ENCODE data around the gene CDR2.

DNA sequence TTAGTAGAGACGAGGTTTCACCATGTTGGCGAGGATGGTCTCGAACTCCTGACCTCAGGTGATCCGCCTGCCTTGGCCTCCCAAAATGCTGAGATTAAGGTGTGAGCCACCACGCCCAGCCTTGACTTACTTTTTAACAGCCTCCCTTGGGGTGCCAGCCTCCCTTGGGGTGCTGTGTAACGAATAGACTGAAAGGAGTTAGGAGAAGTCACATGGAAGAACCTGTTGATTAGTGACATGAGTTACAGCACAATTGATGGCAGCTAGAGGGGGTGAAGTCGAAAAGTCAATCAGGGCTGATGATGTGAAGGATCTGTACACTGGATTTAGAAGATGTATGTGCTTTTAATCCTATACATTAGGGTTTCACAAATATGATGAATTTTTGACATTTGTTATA lies 39.4 kb upstream of the CDR2 start:
- no peak for TF ChIP-seq POLR2A (IDR thresholded peaks at IDR 0.05)
- TF ChIP-seq, protein P1, sequence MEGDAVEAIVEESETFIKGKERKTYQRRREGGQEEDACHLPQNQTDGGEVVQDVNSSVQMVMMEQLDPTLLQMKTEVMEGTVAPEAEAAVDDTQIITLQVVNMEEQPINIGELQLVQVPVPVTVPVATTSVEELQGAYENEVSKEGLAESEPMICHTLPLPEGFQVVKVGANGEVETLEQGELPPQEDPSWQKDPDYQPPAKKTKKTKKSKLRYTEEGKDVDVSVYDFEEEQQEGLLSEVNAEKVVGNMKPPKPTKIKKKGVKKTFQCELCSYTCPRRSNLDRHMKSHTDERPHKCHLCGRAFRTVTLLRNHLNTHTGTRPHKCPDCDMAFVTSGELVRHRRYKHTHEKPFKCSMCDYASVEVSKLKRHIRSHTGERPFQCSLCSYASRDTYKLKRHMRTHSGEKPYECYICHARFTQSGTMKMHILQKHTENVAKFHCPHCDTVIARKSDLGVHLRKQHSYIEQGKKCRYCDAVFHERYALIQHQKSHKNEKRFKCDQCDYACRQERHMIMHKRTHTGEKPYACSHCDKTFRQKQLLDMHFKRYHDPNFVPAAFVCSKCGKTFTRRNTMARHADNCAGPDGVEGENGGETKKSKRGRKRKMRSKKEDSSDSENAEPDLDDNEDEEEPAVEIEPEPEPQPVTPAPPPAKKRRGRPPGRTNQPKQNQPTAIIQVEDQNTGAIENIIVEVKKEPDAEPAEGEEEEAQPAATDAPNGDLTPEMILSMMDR (IDR thresholded peaks at IDR 0.05) = no peak

All from uterus (tissue), 2 donors.